ENCODE data around the gene PLAAT1.
A peak's percentile ranks its signal among the peaks of the same experiment; 100 is the strongest.

PLAAT1 gene

DNA sequence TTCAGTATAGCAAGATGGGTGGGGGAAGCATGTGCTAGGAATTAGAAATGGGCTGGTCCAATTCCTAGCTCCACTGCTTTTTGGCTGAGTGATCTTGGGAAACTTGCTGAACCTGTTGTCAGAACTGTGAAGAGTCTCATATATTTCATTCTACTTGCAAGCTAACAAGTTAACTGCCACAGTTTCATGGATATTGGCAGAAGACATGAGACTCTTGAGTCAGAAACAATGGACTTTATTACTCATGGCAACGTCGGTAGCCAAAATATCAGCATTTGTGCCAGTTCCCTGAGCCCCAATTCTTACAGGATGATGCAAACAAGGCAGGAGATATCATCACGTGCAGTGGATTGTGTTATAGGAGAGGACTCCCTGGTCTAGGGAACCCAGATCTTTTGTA, 26.6 kb upstream of the PLAAT1 start:
- TF ChIP-seq EP300 (IDR thresholded peaks at IDR 0.05; ENCODE audit: borderline replicate concordance) (peak; percentile 82), ZBTB7A (IDR thresholded peaks at IDR 0.05; ENCODE audit: low read depth) (no peak), TEAD4 (IDR thresholded peaks at IDR 0.05) (peak; percentile 29; the same call in 1 of the 2 replicates), RAD21 (IDR thresholded peaks at IDR 0.05; ENCODE audit: low read depth) (no peak), NFIC (IDR thresholded peaks at IDR 0.05) (peak; percentile 94), TAF1 (IDR thresholded peaks at IDR 0.05; ENCODE audit: low read depth) (no peak), CREB1 (IDR thresholded peaks at IDR 0.05; ENCODE audit: low read depth) (no peak), FOXM1 (IDR thresholded peaks at IDR 0.05; ENCODE audit: borderline replicate concordance, low read depth) (no peak), YY1 (IDR thresholded peaks at IDR 0.05; ENCODE audit: low read depth) (peak; percentile 62), EGR1 (IDR thresholded peaks at IDR 0.05) (no peak), CEBPB (IDR thresholded peaks at IDR 0.05) (peak; percentile 76), TCF12 (IDR thresholded peaks at IDR 0.05; ENCODE audit: low read depth) (peak; percentile 89)
- TF ChIP-seq, protein P1, sequence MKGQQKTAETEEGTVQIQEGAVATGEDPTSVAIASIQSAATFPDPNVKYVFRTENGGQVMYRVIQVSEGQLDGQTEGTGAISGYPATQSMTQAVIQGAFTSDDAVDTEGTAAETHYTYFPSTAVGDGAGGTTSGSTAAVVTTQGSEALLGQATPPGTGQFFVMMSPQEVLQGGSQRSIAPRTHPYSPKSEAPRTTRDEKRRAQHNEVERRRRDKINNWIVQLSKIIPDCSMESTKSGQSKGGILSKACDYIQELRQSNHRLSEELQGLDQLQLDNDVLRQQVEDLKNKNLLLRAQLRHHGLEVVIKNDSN (IDR thresholded peaks at IDR 0.05), result peak; percentile 66; the same call in 1 of the 2 replicates
- TF ChIP-seq, protein P2, sequence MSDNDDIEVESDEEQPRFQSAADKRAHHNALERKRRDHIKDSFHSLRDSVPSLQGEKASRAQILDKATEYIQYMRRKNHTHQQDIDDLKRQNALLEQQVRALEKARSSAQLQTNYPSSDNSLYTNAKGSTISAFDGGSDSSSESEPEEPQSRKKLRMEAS (IDR thresholded peaks at IDR 0.05), result peak; percentile 82
- TF ChIP-seq, protein P3, sequence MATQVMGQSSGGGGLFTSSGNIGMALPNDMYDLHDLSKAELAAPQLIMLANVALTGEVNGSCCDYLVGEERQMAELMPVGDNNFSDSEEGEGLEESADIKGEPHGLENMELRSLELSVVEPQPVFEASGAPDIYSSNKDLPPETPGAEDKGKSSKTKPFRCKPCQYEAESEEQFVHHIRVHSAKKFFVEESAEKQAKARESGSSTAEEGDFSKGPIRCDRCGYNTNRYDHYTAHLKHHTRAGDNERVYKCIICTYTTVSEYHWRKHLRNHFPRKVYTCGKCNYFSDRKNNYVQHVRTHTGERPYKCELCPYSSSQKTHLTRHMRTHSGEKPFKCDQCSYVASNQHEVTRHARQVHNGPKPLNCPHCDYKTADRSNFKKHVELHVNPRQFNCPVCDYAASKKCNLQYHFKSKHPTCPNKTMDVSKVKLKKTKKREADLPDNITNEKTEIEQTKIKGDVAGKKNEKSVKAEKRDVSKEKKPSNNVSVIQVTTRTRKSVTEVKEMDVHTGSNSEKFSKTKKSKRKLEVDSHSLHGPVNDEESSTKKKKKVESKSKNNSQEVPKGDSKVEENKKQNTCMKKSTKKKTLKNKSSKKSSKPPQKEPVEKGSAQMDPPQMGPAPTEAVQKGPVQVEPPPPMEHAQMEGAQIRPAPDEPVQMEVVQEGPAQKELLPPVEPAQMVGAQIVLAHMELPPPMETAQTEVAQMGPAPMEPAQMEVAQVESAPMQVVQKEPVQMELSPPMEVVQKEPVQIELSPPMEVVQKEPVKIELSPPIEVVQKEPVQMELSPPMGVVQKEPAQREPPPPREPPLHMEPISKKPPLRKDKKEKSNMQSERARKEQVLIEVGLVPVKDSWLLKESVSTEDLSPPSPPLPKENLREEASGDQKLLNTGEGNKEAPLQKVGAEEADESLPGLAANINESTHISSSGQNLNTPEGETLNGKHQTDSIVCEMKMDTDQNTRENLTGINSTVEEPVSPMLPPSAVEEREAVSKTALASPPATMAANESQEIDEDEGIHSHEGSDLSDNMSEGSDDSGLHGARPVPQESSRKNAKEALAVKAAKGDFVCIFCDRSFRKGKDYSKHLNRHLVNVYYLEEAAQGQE (IDR thresholded peaks at IDR 0.05; ENCODE audit: low read depth), result no peak

DNA sequence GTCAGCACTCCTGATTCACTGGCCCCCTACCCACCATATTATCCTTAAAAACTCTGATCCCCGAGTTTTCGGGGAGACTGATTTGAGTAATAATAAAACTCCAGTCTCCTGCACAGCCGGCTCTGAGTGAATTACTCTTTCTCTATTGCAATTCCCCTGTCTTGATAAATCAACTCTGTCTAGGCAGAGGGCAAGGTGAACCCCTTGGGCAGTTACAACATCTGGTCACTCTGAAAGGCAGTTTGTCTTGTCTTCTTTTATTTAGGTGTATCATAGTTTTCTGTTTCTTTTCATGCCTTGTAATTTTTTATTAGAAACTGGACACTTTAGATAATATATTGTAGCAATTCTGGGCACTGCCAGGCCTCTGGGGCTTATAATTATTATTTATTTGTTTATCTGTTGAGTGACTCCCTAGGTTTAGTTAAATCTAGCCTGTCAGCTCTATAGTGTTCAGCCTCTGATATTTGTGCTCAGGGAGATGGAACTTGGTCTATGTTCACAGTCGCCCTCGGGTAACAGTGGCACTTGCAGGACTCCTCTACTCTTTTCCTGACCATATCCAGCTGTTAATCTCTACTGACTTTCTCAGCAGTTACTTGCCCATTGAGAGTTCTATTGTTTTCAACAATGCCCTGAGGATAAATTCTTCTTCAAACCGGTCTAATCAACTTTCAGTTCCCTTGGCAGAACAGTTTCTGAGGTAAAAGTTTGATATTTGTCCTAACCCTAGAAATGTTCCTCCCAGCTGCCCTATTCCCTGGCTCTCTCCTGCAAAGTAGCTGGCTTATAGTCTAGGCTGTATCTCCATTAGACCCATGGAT, 15.5 kb upstream of the PLAAT1 start:
- TF ChIP-seq CREB1 (IDR thresholded peaks at IDR 0.05; ENCODE audit: low read depth) (no peak), RAD21 (IDR thresholded peaks at IDR 0.05; ENCODE audit: low read depth) (no peak), TCF12 (IDR thresholded peaks at IDR 0.05; ENCODE audit: low read depth) (no peak), NFIC (IDR thresholded peaks at IDR 0.05) (no peak), YY1 (IDR thresholded peaks at IDR 0.05; ENCODE audit: low read depth) (no peak), FOXM1 (IDR thresholded peaks at IDR 0.05; ENCODE audit: borderline replicate concordance, low read depth) (no peak), CEBPB (IDR thresholded peaks at IDR 0.05) (no peak), TEAD4 (IDR thresholded peaks at IDR 0.05) (no peak), EP300 (IDR thresholded peaks at IDR 0.05; ENCODE audit: borderline replicate concordance) (no peak), EGR1 (IDR thresholded peaks at IDR 0.05) (no peak), ZBTB7A (IDR thresholded peaks at IDR 0.05; ENCODE audit: low read depth) (no peak), TAF1 (IDR thresholded peaks at IDR 0.05; ENCODE audit: low read depth) (no peak)
- TF ChIP-seq, protein P1 (IDR thresholded peaks at IDR 0.05), result no peak
- TF ChIP-seq, protein P3 (IDR thresholded peaks at IDR 0.05; ENCODE audit: low read depth), result no peak
- TF ChIP-seq, protein P2 (IDR thresholded peaks at IDR 0.05), result no peak

DNA sequence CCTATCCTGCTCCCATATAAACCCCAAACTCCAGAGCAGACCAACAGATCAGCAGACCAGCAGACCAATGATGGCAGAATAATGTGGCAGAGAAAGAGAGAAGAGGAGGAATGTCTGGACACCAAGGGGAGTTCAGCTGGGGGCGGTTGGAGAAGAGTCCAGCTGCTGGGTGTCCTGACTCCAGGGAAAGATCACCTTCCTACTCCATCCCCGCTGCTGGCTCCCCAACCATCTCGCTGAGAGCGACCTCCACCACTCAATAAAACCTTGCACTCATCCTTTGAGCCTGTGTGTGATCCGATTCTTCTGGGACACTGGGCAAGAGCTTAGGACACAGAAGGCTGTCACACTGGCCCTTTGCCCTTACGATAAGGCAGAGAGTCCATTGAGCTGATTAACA, 12.8 kb upstream of the PLAAT1 start:
- TF ChIP-seq YY1 (IDR thresholded peaks at IDR 0.05; ENCODE audit: low read depth) (no peak), NFIC (IDR thresholded peaks at IDR 0.05) (no peak), RAD21 (IDR thresholded peaks at IDR 0.05; ENCODE audit: low read depth) (no peak)

DNA sequence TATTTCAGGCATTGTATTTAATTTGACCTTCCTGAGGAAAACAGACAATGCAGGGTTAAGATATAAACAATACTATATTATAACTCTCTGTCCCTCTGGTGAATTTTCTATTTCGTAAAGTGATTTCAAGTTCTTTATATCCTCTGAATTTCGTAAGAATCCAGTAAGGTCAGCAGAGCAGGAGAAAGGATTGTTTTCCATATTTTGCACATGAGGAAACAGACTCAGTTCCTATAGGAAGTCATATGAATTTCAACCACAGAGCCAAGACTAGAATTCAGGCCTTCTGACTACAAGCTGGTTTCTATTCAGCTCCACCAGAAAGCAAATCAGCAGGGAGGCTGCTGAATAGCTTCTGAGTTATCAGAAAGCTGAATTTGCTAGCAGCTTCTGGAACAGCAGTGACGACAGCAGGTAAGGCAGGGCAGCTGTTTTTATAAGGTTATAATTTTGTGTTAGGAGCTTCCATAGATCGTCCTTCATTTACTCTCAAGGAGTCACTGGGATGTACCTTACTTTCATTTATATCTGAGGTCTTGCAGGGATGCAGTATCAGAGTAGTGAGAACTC, 11.1 kb upstream of the PLAAT1 start:
- TF ChIP-seq CREB1 (IDR thresholded peaks at IDR 0.05; ENCODE audit: low read depth), result no peak
- no peak for TF ChIP-seq NFIC (IDR thresholded peaks at IDR 0.05)
- TF ChIP-seq TAF1 (IDR thresholded peaks at IDR 0.05; ENCODE audit: low read depth), result no peak
- TF ChIP-seq ZBTB7A (IDR thresholded peaks at IDR 0.05; ENCODE audit: low read depth), result no peak
- no peak for TF ChIP-seq TCF12 (IDR thresholded peaks at IDR 0.05; ENCODE audit: low read depth)
- TF ChIP-seq, protein P3 (IDR thresholded peaks at IDR 0.05; ENCODE audit: low read depth), result no peak
- TF ChIP-seq TEAD4 (IDR thresholded peaks at IDR 0.05), result no peak
- TF ChIP-seq, protein P2 (IDR thresholded peaks at IDR 0.05), result no peak
- TF ChIP-seq YY1 (IDR thresholded peaks at IDR 0.05; ENCODE audit: low read depth), result no peak
- TF ChIP-seq EP300 (IDR thresholded peaks at IDR 0.05; ENCODE audit: borderline replicate concordance), result no peak
- TF ChIP-seq, protein P1 (IDR thresholded peaks at IDR 0.05), result no peak
- no peak for TF ChIP-seq FOXM1 (IDR thresholded peaks at IDR 0.05; ENCODE audit: borderline replicate concordance, low read depth)
- no peak for TF ChIP-seq CEBPB (IDR thresholded peaks at IDR 0.05)
- TF ChIP-seq RAD21 (IDR thresholded peaks at IDR 0.05; ENCODE audit: low read depth), result no peak
- no peak for TF ChIP-seq EGR1 (IDR thresholded peaks at IDR 0.05)
